Kidney epithelial cell (primary cell): ENCODE data around the gene SLX4IP. TPM values are rescaled to one million over a fixed set of nuclear protein-coding genes. Genes with fewer than 3 reads are reported as not detected.

Experiments used
- DNase-seq: peaks from one replicate; pipeline ENCODE4 v3.0.0-alpha.2; 2010; ENCODE audit warnings: low read depth
- H3K27me3 ChIP-seq: 2 replicates; pipeline ENCODE4 v1.6.0; 2011; ENCODE audit warnings: low read length; ENCODE audit not compliant: control insufficient read depth, insufficient read depth
- H3K36me3 ChIP-seq: 2 replicates; pipeline ENCODE4 v1.5.1; 2011; ENCODE audit warnings: low read length; ENCODE audit not compliant: control insufficient read depth, insufficient read depth
- H3K4me3 ChIP-seq: 2 replicates; pipeline ENCODE4 v1.5.1; 2011; ENCODE audit warnings: low read depth, mild to moderate bottlenecking, control low read depth, low read length
- CTCF ChIP-seq: IDR thresholded peaks from 2 replicates; pipeline ENCODE4 v1.5.1; 2011; ENCODE audit warnings: mild to moderate bottlenecking, moderate library complexity, low read length, control low read depth, inconsistent platforms; ENCODE audit not compliant: insufficient read depth, poor library complexity, severe bottlenecking
- total RNA-seq: library from RNA; depleted of rRNA; stranded (reverse); fragments of >200 nt; gene quantifications from 2 replicates; pipeline ENCODE4 v1.2.3, GENCODE V29; 2015

SLX4IP gene
- total RNA-seq, 1 donor from 2014 or later = 5.8 TPM

GRCh38 chr20:10504994-10505730 lies 70.1 kb downstream of the SLX4IP start:
- Histone ChIP-seq H3K36me3 (no peaks in the 10 kb centered on the region), H3K4me3 (no peak overlapping the region), H3K27me3 (no peaks in the 10 kb centered on the region)
- no peak for DNase-seq
- TF ChIP-seq CTCF = no peak

GRCh38 chr20:10505827-10506226 lies 70.7 kb downstream of the SLX4IP start:
- H3K36me3 ChIP-seq = no peaks in the 10 kb centered on the region
- H3K4me3 ChIP-seq = no peak overlapping the region
- no peak for DNase-seq
- no peak for TF ChIP-seq CTCF
- H3K27me3 ChIP-seq = no peaks in the 10 kb centered on the region

- no peak for TF ChIP-seq CTCF
- no peak for DNase-seq
- Histone ChIP-seq H3K27me3 (no peaks in the 10 kb centered on the region), H3K4me3 (no peak overlapping the region), H3K36me3 (no peaks in the 10 kb centered on the region)
Observed at GRCh38 chr20:10507052-10507451, 71.9 kb downstream of the SLX4IP start.

GRCh38 chr20:10508060-10508459 lies 73.0 kb downstream of the SLX4IP start:
- H3K4me3 ChIP-seq = no peak overlapping the region
- H3K27me3 ChIP-seq = no peaks in the 10 kb centered on the region
- no peak for TF ChIP-seq CTCF
- DNase-seq = no peak
- H3K36me3 ChIP-seq = no peaks in the 10 kb centered on the region

- DNase-seq = no peak
- TF ChIP-seq CTCF = no peak
- no peaks in the 10 kb centered on the region for H3K36me3 ChIP-seq
- no peak overlapping the region for H3K4me3 ChIP-seq
- no peaks in the 10 kb centered on the region for H3K27me3 ChIP-seq
Observed at GRCh38 chr20:10508468-10509251, 73.6 kb downstream of the SLX4IP start.
